GM12864 (cell line): Measurements from ENCODE around the gene PALD1.

Source experiments
- DNase-seq: peaks from one replicate; pipeline ENCODE4 v3.0.0-alpha.2; 2011; ENCODE audit warnings: low read depth
- H3K4me3 ChIP-seq: 2 replicates; pipeline ENCODE4 v1.5.1; 2011; ENCODE audit warnings: mild to moderate bottlenecking, low read depth, low read length, control low read depth
- TF ChIP-seq, protein P1 (sequence below): IDR thresholded peaks from 2 replicates; pipeline ENCODE4 v1.5.1; 2011; ENCODE audit warnings: low read depth, mild to moderate bottlenecking, moderate library complexity, low read length, control low read depth, inconsistent platforms; ENCODE audit errors: missing control alignments

The PALD1 gene

GRCh38 chr10:70582793-70583668, 104.5 kb downstream of the PALD1 start:
- no peak overlapping the region for H3K4me3 ChIP-seq
- DNase-seq: no peak
- TF ChIP-seq, protein P1, sequence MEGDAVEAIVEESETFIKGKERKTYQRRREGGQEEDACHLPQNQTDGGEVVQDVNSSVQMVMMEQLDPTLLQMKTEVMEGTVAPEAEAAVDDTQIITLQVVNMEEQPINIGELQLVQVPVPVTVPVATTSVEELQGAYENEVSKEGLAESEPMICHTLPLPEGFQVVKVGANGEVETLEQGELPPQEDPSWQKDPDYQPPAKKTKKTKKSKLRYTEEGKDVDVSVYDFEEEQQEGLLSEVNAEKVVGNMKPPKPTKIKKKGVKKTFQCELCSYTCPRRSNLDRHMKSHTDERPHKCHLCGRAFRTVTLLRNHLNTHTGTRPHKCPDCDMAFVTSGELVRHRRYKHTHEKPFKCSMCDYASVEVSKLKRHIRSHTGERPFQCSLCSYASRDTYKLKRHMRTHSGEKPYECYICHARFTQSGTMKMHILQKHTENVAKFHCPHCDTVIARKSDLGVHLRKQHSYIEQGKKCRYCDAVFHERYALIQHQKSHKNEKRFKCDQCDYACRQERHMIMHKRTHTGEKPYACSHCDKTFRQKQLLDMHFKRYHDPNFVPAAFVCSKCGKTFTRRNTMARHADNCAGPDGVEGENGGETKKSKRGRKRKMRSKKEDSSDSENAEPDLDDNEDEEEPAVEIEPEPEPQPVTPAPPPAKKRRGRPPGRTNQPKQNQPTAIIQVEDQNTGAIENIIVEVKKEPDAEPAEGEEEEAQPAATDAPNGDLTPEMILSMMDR: no peak

DNA sequence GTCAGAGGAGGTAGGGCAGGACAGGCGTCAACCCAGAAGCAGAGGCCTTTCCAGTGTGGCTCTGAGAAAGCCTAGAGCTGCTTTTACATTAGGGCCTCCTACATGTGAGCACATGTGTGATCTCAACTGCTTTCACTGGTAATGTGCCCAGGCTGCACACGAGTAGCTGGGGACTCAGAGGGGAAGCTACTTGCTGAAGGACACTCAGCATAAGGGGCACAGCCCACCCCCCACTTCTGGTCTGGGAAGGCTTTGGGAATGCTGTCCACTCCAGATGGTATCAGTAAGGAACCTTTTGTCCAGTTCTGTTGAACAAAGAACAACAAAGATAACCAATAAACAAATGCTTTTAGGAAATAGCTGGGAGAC, 105.1 kb downstream of the PALD1 start:
- DNase-seq: no peak
- TF ChIP-seq, protein P1: no peak
- no peak overlapping the region for H3K4me3 ChIP-seq

DNA sequence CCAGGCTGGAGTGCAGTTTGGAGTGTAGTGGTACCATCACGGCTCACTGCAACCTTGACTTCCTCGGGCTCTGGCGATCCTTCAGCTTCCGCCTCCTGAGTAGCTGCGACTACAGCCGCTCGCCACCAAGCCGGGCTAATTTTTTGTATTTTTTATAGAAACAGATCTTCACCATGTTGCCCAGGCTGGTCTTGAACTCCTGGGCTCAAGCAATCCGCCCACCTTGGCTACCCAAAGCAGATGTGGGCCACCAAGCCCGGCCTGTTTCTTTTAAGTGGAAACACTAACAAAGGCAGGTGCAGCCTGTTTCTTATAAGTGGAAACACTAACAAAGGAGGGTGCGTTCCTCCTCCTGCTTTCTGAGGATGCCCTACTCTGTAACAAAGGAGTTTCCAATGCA, 105.8 kb downstream of the PALD1 start:
- TF ChIP-seq, protein P1: no peak
- DNase-seq: no peak
- H3K4me3 ChIP-seq: no peak overlapping the region

DNA sequence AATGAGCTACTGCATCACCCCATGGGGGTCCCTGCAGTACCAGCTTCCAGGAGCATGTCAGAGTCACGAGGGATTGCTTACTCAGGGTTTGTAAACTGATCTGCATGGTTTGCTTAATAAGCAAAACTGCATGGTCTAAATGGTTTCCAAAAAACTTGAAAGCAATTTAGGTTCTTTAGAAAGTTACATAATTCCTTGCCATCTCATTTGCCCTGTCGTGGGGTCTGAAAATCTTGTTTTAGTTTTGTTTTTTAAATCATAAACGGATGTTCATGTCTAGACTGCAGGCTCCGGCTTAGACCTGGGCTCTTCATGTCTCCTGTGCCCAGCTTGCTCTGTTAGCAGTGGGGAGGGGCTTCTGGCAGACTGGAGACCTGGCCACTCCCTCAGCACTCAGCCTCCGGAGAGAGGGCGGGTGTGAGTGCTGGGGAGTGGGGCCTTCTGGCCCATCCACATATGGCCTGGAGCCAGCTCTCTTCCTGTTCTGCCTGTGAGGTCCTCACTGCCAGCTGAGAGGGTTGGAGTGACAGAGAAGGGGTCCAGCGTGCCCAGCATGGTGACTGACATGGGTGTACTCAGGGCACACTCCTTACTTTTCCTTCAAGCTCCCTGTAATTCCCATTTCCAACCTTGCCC, 106.5 kb downstream of the PALD1 start:
- TF ChIP-seq, protein P1: no peak
- no peak for DNase-seq
- no peak overlapping the region for H3K4me3 ChIP-seq

DNA sequence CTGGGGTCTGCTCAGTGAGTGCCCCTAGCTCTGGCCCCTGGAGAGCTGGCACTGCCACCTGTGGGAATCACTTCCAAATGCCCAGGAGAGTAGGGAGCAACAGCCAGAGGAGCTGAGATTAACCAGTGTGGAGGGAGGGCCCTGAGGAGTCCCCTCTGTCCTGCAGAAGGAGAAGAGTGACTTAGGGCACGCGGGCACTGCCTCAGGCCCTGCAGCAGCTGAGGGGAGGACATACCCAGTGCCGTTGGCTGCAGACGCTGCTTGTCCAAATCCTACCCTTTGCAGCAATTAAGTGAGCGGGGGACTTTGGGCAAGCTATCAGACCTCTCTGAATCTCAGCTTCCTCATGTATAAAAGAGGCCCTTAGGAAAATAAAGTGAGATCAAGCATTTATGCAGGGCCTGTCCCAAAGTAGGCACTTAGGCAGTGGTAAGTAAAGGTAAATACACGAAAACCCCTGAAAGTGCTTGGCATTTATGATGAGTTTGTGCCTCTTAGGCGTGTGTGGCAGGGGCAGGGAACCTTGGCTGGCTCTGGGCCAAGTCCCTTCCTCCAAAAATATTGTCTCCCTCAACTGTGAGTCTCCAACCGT, 107.1 kb downstream of the PALD1 start:
- TF ChIP-seq, protein P1: no peak
- H3K4me3 ChIP-seq: no peak overlapping the region
- no peak for DNase-seq

DNA sequence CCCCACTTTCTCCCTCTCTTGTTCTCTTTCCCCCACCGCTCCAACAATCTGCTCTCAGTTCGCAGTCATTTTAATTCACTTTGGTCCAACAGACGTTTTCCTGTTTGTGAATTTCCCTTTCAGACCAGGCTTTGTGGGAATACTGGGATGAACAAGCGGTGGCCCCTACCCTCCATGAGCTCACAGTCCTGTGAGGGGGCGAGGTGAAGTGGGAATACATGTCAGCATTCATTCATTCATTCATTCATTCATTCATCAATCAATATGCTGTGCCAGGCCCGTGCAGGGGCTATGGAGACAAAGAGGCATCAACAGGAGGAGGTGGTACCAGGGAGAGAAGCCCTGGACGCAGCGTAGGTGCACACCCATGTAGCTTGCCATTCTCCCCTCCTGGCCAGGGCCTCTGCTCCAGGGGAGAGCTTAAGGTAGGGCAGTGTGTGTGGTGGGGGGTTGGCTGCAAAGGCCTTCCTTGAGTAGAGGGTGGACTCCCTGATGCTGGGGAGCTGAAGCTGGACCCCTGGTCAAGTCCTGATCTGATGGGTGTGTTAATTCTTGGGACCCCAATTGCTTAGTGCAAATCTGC, 107.9 kb downstream of the PALD1 start:
- TF ChIP-seq, protein P1: no peak
- no peak overlapping the region for H3K4me3 ChIP-seq
- DNase-seq: no peak
